ENCODE data around the gene PPP6C.
"Not testable (repeated sequence)": the region's sequence is repeated elsewhere in the genome, so short reads cannot be mapped to it uniquely, and the experiment has no call there.

PPP6C gene

GRCh38 chr9:125189361-125190289 is at the start of gene PPP6C:
TSS of gene PPP6C (minus strand) at chr9:125189803. CDS start at chr9:125189718, 85 bp downstream.
- DNase-seq, result peak; percentile 97

- no peak for DNase-seq
Observed at GRCh38 chr9:125238915-125239446, 49.4 kb upstream of the PPP6C start.

- DNase-seq, result no peak
Observed at GRCh38 chr9:125238127-125238914, 48.7 kb upstream of the PPP6C start.

GRCh38 chr9:125236520-125237159 is 47.0 kb upstream of the PPP6C start:
- not testable (repeated sequence) for DNase-seq

- no peak for DNase-seq
Observed at GRCh38 chr9:125235804-125236519, 46.4 kb upstream of the PPP6C start.

- DNase-seq, result not testable (repeated sequence)
Observed at GRCh38 chr9:125234099-125234498, 44.5 kb upstream of the PPP6C start.

GRCh38 chr9:125233678-125234077 is 44.1 kb upstream of the PPP6C start:
- DNase-seq, result no peak

- DNase-seq, result no peak
Observed at GRCh38 chr9:125227761-125228160, 38.2 kb upstream of the PPP6C start.

GRCh38 chr9:125224858-125225257 is 35.3 kb upstream of the PPP6C start:
- DNase-seq, result not testable (repeated sequence)

GRCh38 chr9:125218621-125219020 is 29.0 kb upstream of the PPP6C start:
- no peak for DNase-seq

- no peak for DNase-seq
Observed at GRCh38 chr9:125214186-125214585, 24.6 kb upstream of the PPP6C start.

GRCh38 chr9:125204477-125204876 is 14.9 kb upstream of the PPP6C start:
- no peak for DNase-seq

- DNase-seq, result no peak
Observed at GRCh38 chr9:125202846-125203618, 13.4 kb upstream of the PPP6C start.

- DNase-seq, result peak; percentile 94
Observed at GRCh38 chr9:125200216-125201047, 10.8 kb upstream of the PPP6C start, which contains the start of gene RABEPK. TSS of gene RABEPK (plus strand) at chr9:125200542. CDS start at chr9:125203014, 2,472 bp downstream.

GRCh38 chr9:125195591-125195990 is 6.0 kb upstream of the PPP6C start:
- DNase-seq, result not testable (repeated sequence)

GRCh38 chr9:125194466-125194865 is 4.9 kb upstream of the PPP6C start:
- not testable (repeated sequence) for DNase-seq

GRCh38 chr9:125190361-125190801 is 778 bp upstream of the PPP6C start:
- no peak for DNase-seq

GRCh38 chr9:125189011-125189360 is 617 bp downstream of the PPP6C start:
- DNase-seq, result peak; percentile 58

GRCh38 chr9:125183561-125183960 is 6.0 kb downstream of the PPP6C start:
- no peak for DNase-seq

GRCh38 chr9:125183054-125183453 is 6.5 kb downstream of the PPP6C start:
- DNase-seq, result no peak

Measured in right forelimb (tissue), 1 donor.